IPS-11a (cell line): ENCODE data around the gene ERC2.
"Not testable (repeated sequence)": the region's sequence is repeated elsewhere in the genome, so short reads cannot be mapped to it uniquely, and the experiment has no call there.

Experiments used
- H3K4me3 ChIP-seq: one replicate; pipeline ENCODE4 v1.5.1; 2013; ENCODE audit warnings: low read depth, low read length, control low read depth

Gene ERC2

GRCh38 chr3:56468184-56469106 is at the start of gene ERC2:
ERC2 (minus strand) TSS chr3:56468467.
- peak within 1 kb of the TSS; percentile 56 for H3K4me3 ChIP-seq

- H3K4me3 ChIP-seq: no peak overlapping the region
Observed at GRCh38 chr3:56502738-56503137, 34.5 kb upstream of the ERC2 start.

- H3K4me3 ChIP-seq: not testable (repeated sequence)
Observed at GRCh38 chr3:56496376-56496775, 28.1 kb upstream of the ERC2 start.

GRCh38 chr3:56494679-56495322 is 26.5 kb upstream of the ERC2 start:
- no peak overlapping the region for H3K4me3 ChIP-seq

- no peak overlapping the region for H3K4me3 ChIP-seq
Observed at GRCh38 chr3:56491566-56491965, 23.3 kb upstream of the ERC2 start.

- H3K4me3 ChIP-seq: no peak overlapping the region
Observed at GRCh38 chr3:56488812-56489600, 20.7 kb upstream of the ERC2 start.

GRCh38 chr3:56484525-56485032 is 16.3 kb upstream of the ERC2 start:
- H3K4me3 ChIP-seq: no peak overlapping the region

GRCh38 chr3:56484122-56484521 is 15.9 kb upstream of the ERC2 start:
- H3K4me3 ChIP-seq: no peak overlapping the region

GRCh38 chr3:56477646-56478045 is 9.4 kb upstream of the ERC2 start:
- H3K4me3 ChIP-seq: no peak overlapping the region

- no peak overlapping the region for H3K4me3 ChIP-seq
Observed at GRCh38 chr3:56476771-56477170, 8.5 kb upstream of the ERC2 start.

GRCh38 chr3:56471771-56472170 is 3.5 kb upstream of the ERC2 start:
- no peak overlapping the region for H3K4me3 ChIP-seq

GRCh38 chr3:56469141-56469540 is 874 bp upstream of the ERC2 start:
- H3K4me3 ChIP-seq: no peak overlapping the region

- peak overlapping the region; percentile 56 for H3K4me3 ChIP-seq
Observed at GRCh38 chr3:56467801-56468183, 475 bp downstream of the ERC2 start.

- H3K4me3 ChIP-seq: peak overlapping the region; percentile 56
Observed at GRCh38 chr3:56467108-56467507, 1.2 kb downstream of the ERC2 start.

- no peak overlapping the region for H3K4me3 ChIP-seq
Observed at GRCh38 chr3:56459719-56460118, 8.5 kb downstream of the ERC2 start.

- no peak overlapping the region for H3K4me3 ChIP-seq
Observed at GRCh38 chr3:56459104-56459496, 9.2 kb downstream of the ERC2 start.

- H3K4me3 ChIP-seq: no peak overlapping the region
Observed at GRCh38 chr3:56458496-56459103, 9.7 kb downstream of the ERC2 start.

GRCh38 chr3:56456117-56456516 is 12.2 kb downstream of the ERC2 start:
- no peak overlapping the region for H3K4me3 ChIP-seq

- H3K4me3 ChIP-seq: no peak overlapping the region
Observed at GRCh38 chr3:56453011-56453410, 15.3 kb downstream of the ERC2 start.

- H3K4me3 ChIP-seq: no peak overlapping the region
Observed at GRCh38 chr3:56452085-56452484, 16.2 kb downstream of the ERC2 start.

- H3K4me3 ChIP-seq: no peak overlapping the region
Observed at GRCh38 chr3:56443372-56443771, 24.9 kb downstream of the ERC2 start.
